AG10803 (cell line): ENCODE results near the gene CSNK1G2.

Experiments used
- DNase-seq: peaks from one replicate; pipeline ENCODE4 v3.0.0; 2010; ENCODE audit warnings: low read depth
- H3K4me3 ChIP-seq: 2 replicates; pipeline ENCODE4 v1.5.1; 2011; ENCODE audit warnings: mild to moderate bottlenecking, low read length, control low read depth
- TF ChIP-seq, protein P1 (sequence below): conservative IDR thresholded peaks from 2 replicates; pipeline ENCODE4 v1.5.1; 2011; ENCODE audit warnings: mild to moderate bottlenecking, low read length, control low read depth, inconsistent platforms

The CSNK1G2 gene

GRCh38 chr19:1980091-1980808 is 39.3 kb downstream of the CSNK1G2 start:
- TF ChIP-seq, protein P1, sequence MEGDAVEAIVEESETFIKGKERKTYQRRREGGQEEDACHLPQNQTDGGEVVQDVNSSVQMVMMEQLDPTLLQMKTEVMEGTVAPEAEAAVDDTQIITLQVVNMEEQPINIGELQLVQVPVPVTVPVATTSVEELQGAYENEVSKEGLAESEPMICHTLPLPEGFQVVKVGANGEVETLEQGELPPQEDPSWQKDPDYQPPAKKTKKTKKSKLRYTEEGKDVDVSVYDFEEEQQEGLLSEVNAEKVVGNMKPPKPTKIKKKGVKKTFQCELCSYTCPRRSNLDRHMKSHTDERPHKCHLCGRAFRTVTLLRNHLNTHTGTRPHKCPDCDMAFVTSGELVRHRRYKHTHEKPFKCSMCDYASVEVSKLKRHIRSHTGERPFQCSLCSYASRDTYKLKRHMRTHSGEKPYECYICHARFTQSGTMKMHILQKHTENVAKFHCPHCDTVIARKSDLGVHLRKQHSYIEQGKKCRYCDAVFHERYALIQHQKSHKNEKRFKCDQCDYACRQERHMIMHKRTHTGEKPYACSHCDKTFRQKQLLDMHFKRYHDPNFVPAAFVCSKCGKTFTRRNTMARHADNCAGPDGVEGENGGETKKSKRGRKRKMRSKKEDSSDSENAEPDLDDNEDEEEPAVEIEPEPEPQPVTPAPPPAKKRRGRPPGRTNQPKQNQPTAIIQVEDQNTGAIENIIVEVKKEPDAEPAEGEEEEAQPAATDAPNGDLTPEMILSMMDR, result no peak
- H3K4me3 ChIP-seq, result no peak overlapping the region
- no peak for DNase-seq

DNA sequence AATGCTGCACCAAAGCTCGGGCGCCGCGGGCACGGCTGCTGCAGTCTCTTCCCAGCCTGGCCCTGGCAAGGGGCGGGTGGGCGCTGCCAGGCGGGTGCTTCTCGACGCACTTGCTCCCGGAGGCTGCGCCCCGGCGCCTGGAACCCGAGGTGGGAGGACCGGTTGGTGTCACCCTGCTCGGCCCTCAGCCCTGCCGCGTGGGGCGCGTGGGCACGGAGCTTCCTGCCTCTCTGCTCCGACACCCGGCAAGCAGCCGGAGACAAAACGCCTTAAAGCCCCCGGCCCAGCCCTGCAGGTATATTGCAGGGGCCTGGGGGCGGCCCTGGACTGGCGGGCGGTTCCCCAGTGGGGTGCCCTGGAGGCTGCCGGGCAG is 39.8 kb downstream of the CSNK1G2 start:
- TF ChIP-seq, protein P1, result no peak
- no peak for DNase-seq

DNA sequence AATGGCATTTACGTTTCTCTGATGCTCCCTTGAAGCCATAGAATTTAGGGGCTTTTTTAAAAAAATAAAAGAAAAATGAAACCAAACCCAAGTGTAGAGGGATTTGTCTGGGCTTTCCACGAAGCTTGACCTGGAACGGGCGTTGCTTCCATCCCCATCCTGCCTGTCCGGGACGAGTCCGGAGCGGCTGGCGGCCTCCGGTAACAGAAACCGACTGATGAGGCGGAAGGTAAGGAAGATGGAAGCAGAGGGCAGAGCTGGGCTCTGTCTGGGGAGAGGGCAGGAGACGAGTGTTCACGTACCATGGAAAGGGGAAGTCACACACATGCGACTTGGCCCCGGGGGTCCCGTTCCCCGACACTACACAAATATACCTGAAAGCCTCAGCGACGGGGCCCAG is 40.3 kb downstream of the CSNK1G2 start:
- DNase-seq, result no peak
- TF ChIP-seq, protein P1, result no peak

More for the DNA sequence above, 39.8 kb downstream of the CSNK1G2 start:
- no peak overlapping the region for H3K4me3 ChIP-seq

GRCh38 chr19:1984357-1984756 is 43.4 kb downstream of the CSNK1G2 start:
- TF ChIP-seq, protein P1, result no peak
- H3K4me3 ChIP-seq, result no peak overlapping the region
- no peak for DNase-seq

More for the DNA sequence above, 40.3 kb downstream of the CSNK1G2 start:
- no peak overlapping the region for H3K4me3 ChIP-seq

DNA sequence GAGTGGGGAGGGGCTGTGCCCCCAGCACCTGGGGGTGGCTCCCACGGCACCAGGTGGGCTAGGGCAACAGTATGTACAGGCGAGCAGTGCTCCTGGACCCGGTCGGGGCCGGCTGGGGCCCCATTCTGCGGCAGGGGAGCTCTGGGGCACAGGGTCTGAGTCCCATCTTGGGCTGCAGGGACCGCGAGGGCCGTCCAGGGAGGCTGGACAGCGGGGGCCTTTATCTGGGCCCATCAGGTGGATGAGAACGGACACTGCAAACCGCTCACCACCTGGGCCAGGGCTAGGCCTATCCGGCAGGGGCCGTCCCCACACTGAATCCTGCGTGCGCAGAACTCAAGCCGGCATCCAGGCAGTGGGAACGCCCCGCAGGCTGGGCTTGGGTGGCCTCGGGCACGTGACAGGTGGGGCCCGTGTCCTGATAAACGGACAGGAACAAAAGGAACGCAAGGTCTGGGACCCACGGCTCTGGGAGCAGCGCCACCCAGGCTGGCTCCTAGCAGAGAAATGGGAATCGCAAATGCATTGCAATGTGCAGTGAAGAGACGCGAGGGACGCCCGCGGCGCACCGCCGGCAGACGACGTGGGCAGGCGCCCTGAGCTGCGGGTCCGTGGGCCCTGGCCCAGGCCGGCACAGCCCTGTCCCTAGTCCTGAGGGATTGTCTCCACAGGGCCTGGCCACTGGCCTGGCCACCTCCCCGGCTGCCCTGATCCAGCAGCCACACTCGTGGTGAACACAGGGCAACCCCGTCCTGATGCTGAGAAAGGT is 44.8 kb downstream of the CSNK1G2 start:
- no peak for DNase-seq
- no peak overlapping the region for H3K4me3 ChIP-seq
- TF ChIP-seq, protein P1, result no peak

- TF ChIP-seq, protein P1, result no peak
- DNase-seq, result no peak
Observed at GRCh38 chr19:1986357-1987162, 45.6 kb downstream of the CSNK1G2 start.

More at GRCh38 chr19:1986357-1987162, 45.6 kb downstream of the CSNK1G2 start:
- H3K4me3 ChIP-seq, result no peak overlapping the region
